B cell (primary cell): ENCODE measurements around the gene CEP43. TPM values are rescaled to one million over a fixed set of nuclear protein-coding genes. Genes with fewer than 3 reads are reported as not detected.

ENCODE experiments used
- ATAC-seq: fragments of 200-7000 bp; cut with Tn5 transposase; one replicate; pipeline ENCODE4 v1.10.0; 2021; ENCODE audit warnings: low read depth, mild to moderate bottlenecking, moderate number of reproducible peaks, moderate library complexity
- CTCF ChIA-PET: fragments of 350-600 bp; sonication (Branson Sonifier 250); formaldehyde crosslinking; loops from one replicate; lab custom pipeline; 2021; ENCODE audit warnings: antibody characterized with exemption, inconsistent platforms; lab: Charles Lee
- POLR2A ChIA-PET: fragments of 350-600 bp; sonication (Branson Sonifier 250); formaldehyde crosslinking; loops from one replicate; lab custom pipeline; 2021; ENCODE audit warnings: antibody characterized with exemption; lab: Charles Lee
- DNase-seq: peaks from one replicate; pipeline ENCODE4 v3.0.0; 2013
- H2AFZ ChIP-seq: 2 replicates; pipeline ENCODE4 v1.6.1; 2012; ENCODE audit warnings: mild to moderate bottlenecking, low read depth, low read length; ENCODE audit not compliant: insufficient read depth, poor library complexity, severe bottlenecking
- H3K27ac ChIP-seq, 2 donors: 1 replicate in 1 of 2; 2 replicates in 1 of 2; pipeline ENCODE4 v1.5.1; 2012 to 2013; ENCODE audit warnings: low read length in 2 of 2, mild to moderate bottlenecking in 2 of 2, moderate library complexity in 1 of 2
- H3K27me3 ChIP-seq, 4 experiments: fragments of 200-600 bp in 1 of 4; sonication (generic) in 1 of 4; replicated peaks in 1 of 4; 1 replicate in 2 of 4; 2 replicates in 2 of 4; pipeline versions ENCODE4 v1.6.1 to v1.7.0; 2013 to 2016; ENCODE audit warnings: low read length in 3 of 4, mild to moderate bottlenecking in 2 of 4, mixed read lengths in 1 of 4, moderate library complexity in 1 of 4; ENCODE audit not compliant: insufficient read depth in 4 of 4, control insufficient read depth in 3 of 4; ENCODE audit errors: control extremely low read depth in 1 of 4
- H3K36me3 ChIP-seq, 2 experiments: replicated peaks in 1 of 2; 1 replicate in 1 of 2; 2 replicates in 1 of 2; pipeline versions ENCODE4 v1.6.1 to v1.7.1; 2013; ENCODE audit warnings: low read length in 1 of 2; ENCODE audit not compliant: insufficient read depth in 2 of 2, control insufficient read depth in 1 of 2; ENCODE audit errors: control extremely low read depth in 1 of 2, extremely low read depth in 1 of 2
- H3K4me1 ChIP-seq, 2 donors: fragments of 200-600 bp in 1 of 2; sonication (generic) in 1 of 2; 1 replicate in 1 of 2; 2 replicates in 1 of 2; pipeline versions ENCODE4 v1.5.1 to v1.6.1; 2013 to 2017; ENCODE audit warnings: low read length in 2 of 2; ENCODE audit not compliant: control insufficient read depth in 2 of 2, insufficient read depth in 2 of 2
- H3K4me2 ChIP-seq: replicated peaks from 2 replicates; pipeline ENCODE3; 2012; ENCODE audit warnings: mild to moderate bottlenecking, low read depth, low read length; ENCODE audit not compliant: poor library complexity, severe bottlenecking
- H3K4me3 ChIP-seq, 5 experiments: fragments of 200-600 bp in 1 of 5; sonication (generic) in 1 of 5; 1 replicate in 3 of 5; 2 replicates in 2 of 5; pipeline versions ENCODE4 v1.5.1 to v1.7.0; 2011 to 2016; ENCODE audit warnings: low read length in 4 of 5, mild to moderate bottlenecking in 4 of 5, low read depth in 2 of 5, control low read depth in 1 of 5, moderate library complexity in 1 of 5; ENCODE audit not compliant: insufficient read depth in 1 of 5; ENCODE audit errors: control extremely low read depth in 1 of 5, extremely low read depth in 1 of 5
- H3K79me2 ChIP-seq: fragments of 200-600 bp; sonication (generic); one replicate; pipeline ENCODE4 v1.6.0; 2016; ENCODE audit warnings: low read length; ENCODE audit not compliant: control insufficient read depth, insufficient read depth
- H3K9ac ChIP-seq: fragments of 200-600 bp; sonication (generic); 2 replicates; pipeline ENCODE4 v1.6.1; 2017; ENCODE audit warnings: mild to moderate bottlenecking, low read length, moderate library complexity
- H3K9me3 ChIP-seq, 3 donors: one replicate each; pipeline versions ENCODE4 v1.6.1 to v1.7.1; 2013; ENCODE audit warnings: low read length in 2 of 3; ENCODE audit not compliant: control insufficient read depth in 2 of 3, insufficient read depth in 1 of 3; ENCODE audit errors: control extremely low read depth in 1 of 3
- H4K20me1 ChIP-seq: 2 replicates; pipeline ENCODE4 v1.6.0; 2012; ENCODE audit warnings: mild to moderate bottlenecking, low read length; ENCODE audit not compliant: insufficient read depth, control insufficient read depth, poor library complexity, severe bottlenecking
- H3K27ac Mint-ChIP-seq: one replicate; pipeline ENCODE4 v1.8.0; 2021; ENCODE audit warnings: mixed read lengths
- H3K27me3 Mint-ChIP-seq: one replicate; pipeline ENCODE4 v1.8.0; 2021; ENCODE audit warnings: mixed read lengths
- H3K4me1 Mint-ChIP-seq: one replicate; pipeline ENCODE4 v1.8.0; 2021; ENCODE audit warnings: mixed read lengths
- H3K4me3 Mint-ChIP-seq: one replicate; pipeline ENCODE4 v1.8.0; 2021; ENCODE audit warnings: mixed read lengths
- H3K9me3 Mint-ChIP-seq: one replicate; pipeline ENCODE4 v1.8.0; 2022; ENCODE audit warnings: mixed read lengths; ENCODE audit not compliant: insufficient read depth
- EZH2 ChIP-seq: IDR thresholded peaks from 2 replicates; pipeline ENCODE4 v1.6.1; 2012; ENCODE audit warnings: borderline replicate concordance, low read depth, mild to moderate bottlenecking, moderate library complexity, low read length; ENCODE audit not compliant: insufficient read depth, poor library complexity, severe bottlenecking
- WGBS: methylation state at CpG from one replicate; pipeline ENCODE4 v1.1.5; 2013; ENCODE audit warnings: missing lambda C conversion rate; ENCODE audit not compliant: insufficient coverage; 5-methylcytosine and 5-hydroxymethylcytosine counted together
- intact Hi-C: fragments of 100-400 bp; cut with micrococcal nuclease; formaldehyde crosslinking; loops from one replicate; pipeline ENCODE4 v1.10.0; 2022
- polyA plus RNA-seq: library from polyadenylated mRNA; depleted of rRNA; stranded (reverse); fragments of >200 nt; gene quantifications from 2 replicates; pipeline ENCODE4 v1.2.3, GENCODE V29; 2012
- total RNA-seq, 2 donors: library from RNA; stranded (reverse); fragments of 120-200 nt in 1 of 2; gene quantifications; 1 replicate in 1 of 2; 2 replicates in 1 of 2; pipeline versions ENCODE4 v1.2.3 to v1.2.4, GENCODE V29; 2013 to 2022
- TF ChIP-seq, protein P1 (sequence below): fragments of 200-600 bp; IDR thresholded peaks from one replicate; pipeline ENCODE4 v1.8.0; 2022; ENCODE audit warnings: antibody characterized with exemption, mild to moderate bottlenecking

Gene CEP43
- total and polyA plus RNA-seq, 2 donors (not counting 1 experiment from before 2014, with no cell fraction given), result 10.1 to 39.7 TPM

DNA sequence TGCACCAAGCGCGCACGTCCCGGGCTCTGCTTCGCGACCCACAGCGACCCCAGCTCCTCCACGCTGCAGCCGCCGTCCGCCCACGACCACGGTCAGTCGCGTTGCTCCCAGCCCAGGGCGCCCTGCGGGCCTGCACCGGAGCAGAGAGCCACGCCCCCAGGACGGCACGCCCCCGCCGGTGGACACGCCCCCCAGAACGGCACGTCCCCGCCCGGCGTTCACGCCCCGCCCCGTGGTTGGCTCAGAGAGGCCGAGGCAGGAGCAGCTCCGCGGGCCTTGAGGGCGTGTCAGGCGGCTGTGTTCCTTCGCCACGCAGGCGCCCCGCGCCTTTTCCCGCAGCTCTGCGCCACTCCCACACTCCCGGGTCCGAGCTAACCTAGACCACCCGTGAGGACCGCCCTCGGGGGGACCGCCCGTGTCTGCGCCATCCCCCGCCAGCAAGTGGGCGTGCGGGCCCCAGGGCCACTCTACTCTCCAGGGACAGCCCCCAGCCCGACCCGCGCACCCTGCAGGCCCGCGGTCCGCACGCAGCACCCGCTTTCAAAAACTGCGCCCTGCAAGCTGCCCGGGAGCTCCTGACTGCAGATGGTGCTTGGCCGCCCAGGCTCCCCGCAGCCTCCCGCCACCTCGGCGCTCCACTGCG is 42.6 kb upstream of the CEP43 start, which contains the start of gene RNASET2:
TSS of gene RNASET2 (minus strand) at position 107 of the 643 bp plus-strand sequence. CDS start 368 bp downstream, outside the sequence.
- no peaks in the 10 kb centered on the region for H3K9me3 ChIP-seq
- H3K27me3 ChIP-seq, result no peaks in the 10 kb centered on the region
- peak within 1 kb of the TSS; percentile 81 for H2AFZ ChIP-seq
- intact Hi-C loops, result loop anchor here (1.0 to 5.0 kb wide), 3 partner anchors 139 to 614 kb away; partner anchors contain the start of genes RPS6KA2 and SFT2D1
- H3K9me3 Mint-ChIP-seq, result no peaks in the 10 kb centered on the region
- H3K4me1 Mint-ChIP-seq, result peaks cover 73% of the 10 kb centered on the region
- H3K4me1 ChIP-seq, result peaks cover 65 to 78% of the 10 kb centered on the region in 2 donors
- DNase-seq (peak; percentile 96), ATAC-seq (peak; percentile 85)
- WGBS, result under 1% methylated on average over 71 of the region's 71 CpGs
- H3K27me3 Mint-ChIP-seq, result no peaks in the 10 kb centered on the region
- peak within 1 kb of the TSS; percentile 79 to 97 (median 89) for H3K4me3 ChIP-seq
- H3K4me2 ChIP-seq, result peak within 1 kb of the TSS; percentile 98
- H4K20me1 ChIP-seq, result peaks cover 34% of the 10 kb centered on the region
- H3K36me3 ChIP-seq, result peaks cover 0 to 27% of the 10 kb centered on the region in 2 experiments
- ChIA-PET POLR2A (interaction anchor here (0.8 to 2.2 kb wide), 15 partner anchors 9 to 197 kb away, joined by 3 to 11 read pairs (median 4); no protein-coding TSS in a partner anchor), CTCF (interaction anchor here (0.6 to 9.7 kb wide), 12 partner anchors 9 to 467 kb away, joined by 3 to 117 read pairs (median 4); partner anchors contain the start of gene CEP43)
- H3K27ac ChIP-seq, result peak within 1 kb of the TSS; percentile 94 to 98
- TF ChIP-seq, protein P1, sequence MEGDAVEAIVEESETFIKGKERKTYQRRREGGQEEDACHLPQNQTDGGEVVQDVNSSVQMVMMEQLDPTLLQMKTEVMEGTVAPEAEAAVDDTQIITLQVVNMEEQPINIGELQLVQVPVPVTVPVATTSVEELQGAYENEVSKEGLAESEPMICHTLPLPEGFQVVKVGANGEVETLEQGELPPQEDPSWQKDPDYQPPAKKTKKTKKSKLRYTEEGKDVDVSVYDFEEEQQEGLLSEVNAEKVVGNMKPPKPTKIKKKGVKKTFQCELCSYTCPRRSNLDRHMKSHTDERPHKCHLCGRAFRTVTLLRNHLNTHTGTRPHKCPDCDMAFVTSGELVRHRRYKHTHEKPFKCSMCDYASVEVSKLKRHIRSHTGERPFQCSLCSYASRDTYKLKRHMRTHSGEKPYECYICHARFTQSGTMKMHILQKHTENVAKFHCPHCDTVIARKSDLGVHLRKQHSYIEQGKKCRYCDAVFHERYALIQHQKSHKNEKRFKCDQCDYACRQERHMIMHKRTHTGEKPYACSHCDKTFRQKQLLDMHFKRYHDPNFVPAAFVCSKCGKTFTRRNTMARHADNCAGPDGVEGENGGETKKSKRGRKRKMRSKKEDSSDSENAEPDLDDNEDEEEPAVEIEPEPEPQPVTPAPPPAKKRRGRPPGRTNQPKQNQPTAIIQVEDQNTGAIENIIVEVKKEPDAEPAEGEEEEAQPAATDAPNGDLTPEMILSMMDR, result no peak
- no peak for TF ChIP-seq EZH2
- peak within 1 kb of the TSS; percentile 93 for H3K4me3 Mint-ChIP-seq
- H3K79me2 ChIP-seq, result peaks cover 49% of the 10 kb centered on the region
- H3K27ac Mint-ChIP-seq, result peak within 1 kb of the TSS; percentile 100
- peak within 1 kb of the TSS; percentile 89 for H3K9ac ChIP-seq
